ENCODE results near the gene CAMSAP1. TPM values are rescaled to one million over a fixed set of nuclear protein-coding genes. Genes with fewer than 3 reads are reported as not detected.

Gene CAMSAP1
- total and polyA plus RNA-seq, 10 of the 15 experiments (the other 5 are each of a cell fraction or from before 2014, with no cell fraction given) = 1.4 to 24.7 (median 8.0) TPM

DNA sequence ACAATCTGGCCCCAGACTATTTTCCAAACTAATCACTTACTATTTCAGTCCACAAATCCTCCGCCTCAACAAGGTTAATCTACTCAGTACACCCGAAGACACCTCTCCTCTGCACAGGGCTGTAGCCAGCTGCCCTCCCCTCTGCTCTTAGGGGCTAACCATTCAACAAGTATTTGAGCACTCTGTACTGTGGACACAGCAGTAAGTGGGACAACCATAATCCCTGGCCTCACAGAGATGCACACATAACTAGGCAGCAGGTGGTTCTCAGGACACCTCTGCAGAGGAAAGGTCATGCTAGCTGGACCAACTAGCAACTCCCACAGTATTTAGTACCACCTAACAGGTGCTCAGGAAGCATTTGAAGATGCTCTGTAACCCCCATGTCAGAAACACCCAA, 5.5 kb downstream of the CAMSAP1 start:
- Histone ChIP-seq H3K9ac (ENCODE audit: control insufficient read depth, insufficient read depth, low read length) (no peak overlapping the region), H3K4me3 (no peak overlapping the region), H3K9me3 (replicated peaks; ENCODE audit: control insufficient read depth, insufficient read depth, low read length) (no peaks in the 10 kb centered on the region; the same call in 2 of the 3 replicates), H3K27ac (ENCODE audit: control insufficient read depth, insufficient read depth) (no peak overlapping the region), H3K79me2 (ENCODE audit: control insufficient read depth, insufficient read depth, low read length) (peaks cover 66% of the 10 kb centered on the region), H3K27me3 (replicated peaks in 1 of 2; ENCODE audit: control insufficient read depth in 2 of 2, insufficient read depth in 2 of 2, low read length in 1 of 2) (no peaks in the 10 kb centered on the region), H3K36me3 (ENCODE audit: control insufficient read depth in 2 of 2, insufficient read depth in 2 of 2, low read length in 1 of 2) (no peaks in the 10 kb centered on the region; a peak in 1 of 4 replicates), H3K4me2 (ENCODE audit: control insufficient read depth, insufficient read depth) (no peak overlapping the region), H4K20me1 (ENCODE audit: control insufficient read depth, insufficient read depth) (no peaks in the 10 kb centered on the region), H2AFZ (ENCODE audit: control insufficient read depth, low read depth, low read length) (no peak overlapping the region), H3K4me1 (ENCODE audit: control insufficient read depth, insufficient read depth, low read length) (peaks cover 18% of the 10 kb centered on the region)
- no TSS peak for BruUV-seq (replicated peaks)
- FAIRE-seq (no peak), ATAC-seq (no peak), DNase-seq (ENCODE audit: low read depth, low spot score) (no peak)
- SMC1A ChIA-PET (ENCODE audit: uncharacterized antibody, unreplicated experiment) = no interaction called here
- RAD21 ChIA-PET (ENCODE audit: unreplicated experiment) = no interaction called here
- WGBS (ENCODE audit: insufficient coverage, insufficient replicate concordance, low lambda C conversion rate, missing lambda C conversion rate) = 93% methylated on average over 2 of the region's 2 CpGs
- CTCF ChIA-PET = no interaction called here
- POLR2A ChIA-PET = no interaction called here
- in situ Hi-C loops (cut with MboI) (no loop called here), intact Hi-C loops (cut with micrococcal nuclease; ENCODE audit: unreplicated experiment) (no loop called here)
- TF ChIP-seq KDM1A (IDR thresholded peaks at IDR 0.05; ENCODE audit: borderline replicate concordance) (no peak), JUNB (IDR thresholded peaks at IDR 0.05) (no peak), PAX5 (IDR thresholded peaks at IDR 0.05; ENCODE audit: borderline replicate concordance, low read depth, low read length) (no peak), GABPA (IDR thresholded peaks at IDR 0.05; ENCODE audit: low read depth) (no peak), MTA2 (IDR thresholded peaks at IDR 0.05; ENCODE audit: low read depth) (no peak), BCL11A (IDR thresholded peaks at IDR 0.05; ENCODE audit: low read depth, low read length) (no peak), MEF2B (IDR thresholded peaks at IDR 0.05; ENCODE audit: partially characterized antibody, poor library complexity, severe bottlenecking) (no peak)
- TF ChIP-seq, protein P1, sequence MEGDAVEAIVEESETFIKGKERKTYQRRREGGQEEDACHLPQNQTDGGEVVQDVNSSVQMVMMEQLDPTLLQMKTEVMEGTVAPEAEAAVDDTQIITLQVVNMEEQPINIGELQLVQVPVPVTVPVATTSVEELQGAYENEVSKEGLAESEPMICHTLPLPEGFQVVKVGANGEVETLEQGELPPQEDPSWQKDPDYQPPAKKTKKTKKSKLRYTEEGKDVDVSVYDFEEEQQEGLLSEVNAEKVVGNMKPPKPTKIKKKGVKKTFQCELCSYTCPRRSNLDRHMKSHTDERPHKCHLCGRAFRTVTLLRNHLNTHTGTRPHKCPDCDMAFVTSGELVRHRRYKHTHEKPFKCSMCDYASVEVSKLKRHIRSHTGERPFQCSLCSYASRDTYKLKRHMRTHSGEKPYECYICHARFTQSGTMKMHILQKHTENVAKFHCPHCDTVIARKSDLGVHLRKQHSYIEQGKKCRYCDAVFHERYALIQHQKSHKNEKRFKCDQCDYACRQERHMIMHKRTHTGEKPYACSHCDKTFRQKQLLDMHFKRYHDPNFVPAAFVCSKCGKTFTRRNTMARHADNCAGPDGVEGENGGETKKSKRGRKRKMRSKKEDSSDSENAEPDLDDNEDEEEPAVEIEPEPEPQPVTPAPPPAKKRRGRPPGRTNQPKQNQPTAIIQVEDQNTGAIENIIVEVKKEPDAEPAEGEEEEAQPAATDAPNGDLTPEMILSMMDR (IDR thresholded peaks at IDR 0.05 in 2 of 3, conservative IDR thresholded peaks at IDR 0.05 in 1 of 3; ENCODE audit: control insufficient read depth in 2 of 3, extremely low read depth in 1 of 3, insufficient read depth in 1 of 3, low read depth in 3 of 3, low read length in 3 of 3) = no peak
- TF ChIP-seq, protein P2, sequence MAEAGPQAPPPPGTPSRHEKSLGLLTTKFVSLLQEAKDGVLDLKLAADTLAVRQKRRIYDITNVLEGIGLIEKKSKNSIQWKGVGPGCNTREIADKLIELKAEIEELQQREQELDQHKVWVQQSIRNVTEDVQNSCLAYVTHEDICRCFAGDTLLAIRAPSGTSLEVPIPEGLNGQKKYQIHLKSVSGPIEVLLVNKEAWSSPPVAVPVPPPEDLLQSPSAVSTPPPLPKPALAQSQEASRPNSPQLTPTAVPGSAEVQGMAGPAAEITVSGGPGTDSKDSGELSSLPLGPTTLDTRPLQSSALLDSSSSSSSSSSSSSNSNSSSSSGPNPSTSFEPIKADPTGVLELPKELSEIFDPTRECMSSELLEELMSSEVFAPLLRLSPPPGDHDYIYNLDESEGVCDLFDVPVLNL (IDR thresholded peaks at IDR 0.05; ENCODE audit: low read depth, low read length) = no peak
- TF ChIP-seq, protein P3, sequence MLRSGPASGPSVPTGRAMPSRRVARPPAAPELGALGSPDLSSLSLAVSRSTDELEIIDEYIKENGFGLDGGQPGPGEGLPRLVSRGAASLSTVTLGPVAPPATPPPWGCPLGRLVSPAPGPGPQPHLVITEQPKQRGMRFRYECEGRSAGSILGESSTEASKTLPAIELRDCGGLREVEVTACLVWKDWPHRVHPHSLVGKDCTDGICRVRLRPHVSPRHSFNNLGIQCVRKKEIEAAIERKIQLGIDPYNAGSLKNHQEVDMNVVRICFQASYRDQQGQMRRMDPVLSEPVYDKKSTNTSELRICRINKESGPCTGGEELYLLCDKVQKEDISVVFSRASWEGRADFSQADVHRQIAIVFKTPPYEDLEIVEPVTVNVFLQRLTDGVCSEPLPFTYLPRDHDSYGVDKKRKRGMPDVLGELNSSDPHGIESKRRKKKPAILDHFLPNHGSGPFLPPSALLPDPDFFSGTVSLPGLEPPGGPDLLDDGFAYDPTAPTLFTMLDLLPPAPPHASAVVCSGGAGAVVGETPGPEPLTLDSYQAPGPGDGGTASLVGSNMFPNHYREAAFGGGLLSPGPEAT (IDR thresholded peaks at IDR 0.05; ENCODE audit: low read depth) = no peak
- TF ChIP-seq, protein P4, sequence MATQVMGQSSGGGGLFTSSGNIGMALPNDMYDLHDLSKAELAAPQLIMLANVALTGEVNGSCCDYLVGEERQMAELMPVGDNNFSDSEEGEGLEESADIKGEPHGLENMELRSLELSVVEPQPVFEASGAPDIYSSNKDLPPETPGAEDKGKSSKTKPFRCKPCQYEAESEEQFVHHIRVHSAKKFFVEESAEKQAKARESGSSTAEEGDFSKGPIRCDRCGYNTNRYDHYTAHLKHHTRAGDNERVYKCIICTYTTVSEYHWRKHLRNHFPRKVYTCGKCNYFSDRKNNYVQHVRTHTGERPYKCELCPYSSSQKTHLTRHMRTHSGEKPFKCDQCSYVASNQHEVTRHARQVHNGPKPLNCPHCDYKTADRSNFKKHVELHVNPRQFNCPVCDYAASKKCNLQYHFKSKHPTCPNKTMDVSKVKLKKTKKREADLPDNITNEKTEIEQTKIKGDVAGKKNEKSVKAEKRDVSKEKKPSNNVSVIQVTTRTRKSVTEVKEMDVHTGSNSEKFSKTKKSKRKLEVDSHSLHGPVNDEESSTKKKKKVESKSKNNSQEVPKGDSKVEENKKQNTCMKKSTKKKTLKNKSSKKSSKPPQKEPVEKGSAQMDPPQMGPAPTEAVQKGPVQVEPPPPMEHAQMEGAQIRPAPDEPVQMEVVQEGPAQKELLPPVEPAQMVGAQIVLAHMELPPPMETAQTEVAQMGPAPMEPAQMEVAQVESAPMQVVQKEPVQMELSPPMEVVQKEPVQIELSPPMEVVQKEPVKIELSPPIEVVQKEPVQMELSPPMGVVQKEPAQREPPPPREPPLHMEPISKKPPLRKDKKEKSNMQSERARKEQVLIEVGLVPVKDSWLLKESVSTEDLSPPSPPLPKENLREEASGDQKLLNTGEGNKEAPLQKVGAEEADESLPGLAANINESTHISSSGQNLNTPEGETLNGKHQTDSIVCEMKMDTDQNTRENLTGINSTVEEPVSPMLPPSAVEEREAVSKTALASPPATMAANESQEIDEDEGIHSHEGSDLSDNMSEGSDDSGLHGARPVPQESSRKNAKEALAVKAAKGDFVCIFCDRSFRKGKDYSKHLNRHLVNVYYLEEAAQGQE (IDR thresholded peaks at IDR 0.05; ENCODE audit: low read depth, low read length) = no peak
- TF ChIP-seq, protein P5, sequence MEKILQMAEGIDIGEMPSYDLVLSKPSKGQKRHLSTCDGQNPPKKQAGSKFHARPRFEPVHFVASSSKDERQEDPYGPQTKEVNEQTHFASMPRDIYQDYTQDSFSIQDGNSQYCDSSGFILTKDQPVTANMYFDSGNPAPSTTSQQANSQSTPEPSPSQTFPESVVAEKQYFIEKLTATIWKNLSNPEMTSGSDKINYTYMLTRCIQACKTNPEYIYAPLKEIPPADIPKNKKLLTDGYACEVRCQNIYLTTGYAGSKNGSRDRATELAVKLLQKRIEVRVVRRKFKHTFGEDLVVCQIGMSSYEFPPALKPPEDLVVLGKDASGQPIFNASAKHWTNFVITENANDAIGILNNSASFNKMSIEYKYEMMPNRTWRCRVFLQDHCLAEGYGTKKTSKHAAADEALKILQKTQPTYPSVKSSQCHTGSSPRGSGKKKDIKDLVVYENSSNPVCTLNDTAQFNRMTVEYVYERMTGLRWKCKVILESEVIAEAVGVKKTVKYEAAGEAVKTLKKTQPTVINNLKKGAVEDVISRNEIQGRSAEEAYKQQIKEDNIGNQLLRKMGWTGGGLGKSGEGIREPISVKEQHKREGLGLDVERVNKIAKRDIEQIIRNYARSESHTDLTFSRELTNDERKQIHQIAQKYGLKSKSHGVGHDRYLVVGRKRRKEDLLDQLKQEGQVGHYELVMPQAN (conservative IDR thresholded peaks at IDR 0.05) = no peak
- TF ChIP-seq, protein P6, sequence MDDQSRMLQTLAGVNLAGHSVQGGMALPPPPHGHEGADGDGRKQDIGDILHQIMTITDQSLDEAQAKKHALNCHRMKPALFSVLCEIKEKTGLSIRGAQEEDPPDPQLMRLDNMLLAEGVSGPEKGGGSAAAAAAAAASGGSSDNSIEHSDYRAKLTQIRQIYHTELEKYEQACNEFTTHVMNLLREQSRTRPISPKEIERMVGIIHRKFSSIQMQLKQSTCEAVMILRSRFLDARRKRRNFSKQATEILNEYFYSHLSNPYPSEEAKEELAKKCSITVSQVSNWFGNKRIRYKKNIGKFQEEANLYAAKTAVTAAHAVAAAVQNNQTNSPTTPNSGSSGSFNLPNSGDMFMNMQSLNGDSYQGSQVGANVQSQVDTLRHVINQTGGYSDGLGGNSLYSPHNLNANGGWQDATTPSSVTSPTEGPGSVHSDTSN (IDR thresholded peaks at IDR 0.05; ENCODE audit: insufficient replicate concordance, low read depth, low read length) = no peak
